ENCODE results near the gene CNDP2. TPM values are rescaled to one million over a fixed set of nuclear protein-coding genes. Genes with fewer than 3 reads are reported as not detected.
A peak's percentile ranks its signal among the peaks of the same experiment; 100 is the strongest.
"Not testable (repeated sequence)": the region's sequence is repeated elsewhere in the genome, so short reads cannot be mapped to it uniquely, and the experiment has no call there.

The CNDP2 gene
- total RNA-seq, 1 donor from 2014 or later = 65.7 TPM

- intact Hi-C loops (cut with DNase I) = no loop called here
- peak; percentile 70 for DNase-seq (ENCODE audit: low spot score)
Measured at GRCh38 chr18:74513149-74513882, 17.2 kb downstream of the CNDP2 start.

GRCh38 chr18:74513883-74514205 lies 17.7 kb downstream of the CNDP2 start:
- intact Hi-C loops (cut with DNase I) = no loop called here
- DNase-seq (ENCODE audit: low spot score) = peak; percentile 63

- DNase-seq (ENCODE audit: low spot score) = peak; percentile 74
- intact Hi-C loops (cut with DNase I) = no loop called here
Measured at GRCh38 chr18:74514860-74515495, 18.8 kb downstream of the CNDP2 start.

- DNase-seq (ENCODE audit: low spot score) = peak; percentile 51
- intact Hi-C loops (cut with DNase I) = no loop called here
Measured at GRCh38 chr18:74515620-74516231, 19.6 kb downstream of the CNDP2 start.

GRCh38 chr18:74516271-74517235 lies 20.4 kb downstream of the CNDP2 start:
- intact Hi-C loops (cut with DNase I) = no loop called here

GRCh38 chr18:74517236-74517630 lies 21.1 kb downstream of the CNDP2 start:
- DNase-seq (ENCODE audit: low spot score) = peak; percentile 51
- intact Hi-C loops (cut with DNase I) = no loop called here

More at GRCh38 chr18:74516271-74517235, 20.4 kb downstream of the CNDP2 start:
- peak; percentile 74 for DNase-seq (ENCODE audit: low spot score)

GRCh38 chr18:74518456-74519295 lies 22.5 kb downstream of the CNDP2 start:
- peak; percentile 43 for DNase-seq (ENCODE audit: low spot score)
- intact Hi-C loops (cut with DNase I) = no loop called here

- DNase-seq (ENCODE audit: low spot score) = peak; percentile 62
- intact Hi-C loops (cut with DNase I) = no loop called here
Measured at GRCh38 chr18:74519320-74520095, 23.3 kb downstream of the CNDP2 start.

- no peak for DNase-seq (ENCODE audit: low spot score)
- intact Hi-C loops (cut with DNase I) = no loop called here
Measured at GRCh38 chr18:74520096-74520833, 24.1 kb downstream of the CNDP2 start.

GRCh38 chr18:74521068-74521725 lies 25.0 kb downstream of the CNDP2 start:
- intact Hi-C loops (cut with DNase I) = no loop called here
- DNase-seq (ENCODE audit: low spot score) = peak; percentile 67

- intact Hi-C loops (cut with DNase I) = no loop called here
- no peak for DNase-seq (ENCODE audit: low spot score)
Measured at GRCh38 chr18:74522635-74523548, 26.7 kb downstream of the CNDP2 start.

GRCh38 chr18:74524097-74524496 lies 27.9 kb downstream of the CNDP2 start:
- intact Hi-C loops (cut with DNase I) = no loop called here
- no peak for DNase-seq (ENCODE audit: low spot score)

GRCh38 chr18:74524915-74525314 lies 28.8 kb downstream of the CNDP2 start:
- intact Hi-C loops (cut with DNase I) = not testable (repeated sequence)
- peak; percentile 53 for DNase-seq (ENCODE audit: low spot score)

GRCh38 chr18:74525741-74526140 lies 29.6 kb downstream of the CNDP2 start:
- peak; percentile 69 for DNase-seq (ENCODE audit: low spot score)
- intact Hi-C loops (cut with DNase I) = no loop called here

GRCh38 chr18:74526488-74526887 lies 30.3 kb downstream of the CNDP2 start:
- DNase-seq (ENCODE audit: low spot score) = no peak
- intact Hi-C loops (cut with DNase I) = no loop called here

- intact Hi-C loops (cut with DNase I) = no loop called here
- no peak for DNase-seq (ENCODE audit: low spot score)
Measured at GRCh38 chr18:74528478-74528877, 32.3 kb downstream of the CNDP2 start.
